Stimulated activated naive CD8-positive, alpha-beta T cell treated with anti-CD3 and anti-CD28 coated beads, Interleukin-15, amount 100 ng/mL, for 72 hours (primary cell): Measurements from ENCODE around the gene RUFY1.
"Not testable (repeated sequence)": the region's sequence is repeated elsewhere in the genome, so short reads cannot be mapped to it uniquely, and the experiment has no call there.

Experiments
- ATAC-seq: fragments of 150-1000 bp; cut with Tn5 transposase; 2 replicates; pipeline ENCODE4 v1.10.0; 2021; ENCODE audit warnings: mild to moderate bottlenecking, moderate library complexity
- DNase-seq, 2 donors: peaks; one replicate each; pipeline ENCODE4 v3.0.0; 2021 to 2022
- H3K27ac Mint-ChIP-seq, 2 donors: one replicate each; pipeline ENCODE4 v1.8.0; 2022; ENCODE audit warnings: mild to moderate bottlenecking in 2 of 2, mixed read lengths in 2 of 2, moderate library complexity in 2 of 2
- H3K27me3 Mint-ChIP-seq: one replicate; pipeline ENCODE4 v1.8.0; 2022; ENCODE audit warnings: mixed read lengths
- H3K4me1 Mint-ChIP-seq: one replicate; pipeline ENCODE4 v1.8.0; 2022; ENCODE audit warnings: mild to moderate bottlenecking, mixed read lengths
- H3K4me3 Mint-ChIP-seq, 2 donors: one replicate each; pipeline ENCODE4 v1.8.0; 2022; ENCODE audit warnings: mild to moderate bottlenecking in 2 of 2, mixed read lengths in 2 of 2, moderate library complexity in 1 of 2
- H3K9me3 Mint-ChIP-seq, 2 donors: one replicate each; pipeline ENCODE4 v1.8.0; 2022; ENCODE audit warnings: mixed read lengths in 2 of 2

RUFY1 gene, protein sequence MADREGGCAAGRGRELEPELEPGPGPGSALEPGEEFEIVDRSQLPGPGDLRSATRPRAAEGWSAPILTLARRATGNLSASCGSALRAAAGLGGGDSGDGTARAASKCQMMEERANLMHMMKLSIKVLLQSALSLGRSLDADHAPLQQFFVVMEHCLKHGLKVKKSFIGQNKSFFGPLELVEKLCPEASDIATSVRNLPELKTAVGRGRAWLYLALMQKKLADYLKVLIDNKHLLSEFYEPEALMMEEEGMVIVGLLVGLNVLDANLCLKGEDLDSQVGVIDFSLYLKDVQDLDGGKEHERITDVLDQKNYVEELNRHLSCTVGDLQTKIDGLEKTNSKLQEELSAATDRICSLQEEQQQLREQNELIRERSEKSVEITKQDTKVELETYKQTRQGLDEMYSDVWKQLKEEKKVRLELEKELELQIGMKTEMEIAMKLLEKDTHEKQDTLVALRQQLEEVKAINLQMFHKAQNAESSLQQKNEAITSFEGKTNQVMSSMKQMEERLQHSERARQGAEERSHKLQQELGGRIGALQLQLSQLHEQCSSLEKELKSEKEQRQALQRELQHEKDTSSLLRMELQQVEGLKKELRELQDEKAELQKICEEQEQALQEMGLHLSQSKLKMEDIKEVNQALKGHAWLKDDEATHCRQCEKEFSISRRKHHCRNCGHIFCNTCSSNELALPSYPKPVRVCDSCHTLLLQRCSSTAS

DNA sequence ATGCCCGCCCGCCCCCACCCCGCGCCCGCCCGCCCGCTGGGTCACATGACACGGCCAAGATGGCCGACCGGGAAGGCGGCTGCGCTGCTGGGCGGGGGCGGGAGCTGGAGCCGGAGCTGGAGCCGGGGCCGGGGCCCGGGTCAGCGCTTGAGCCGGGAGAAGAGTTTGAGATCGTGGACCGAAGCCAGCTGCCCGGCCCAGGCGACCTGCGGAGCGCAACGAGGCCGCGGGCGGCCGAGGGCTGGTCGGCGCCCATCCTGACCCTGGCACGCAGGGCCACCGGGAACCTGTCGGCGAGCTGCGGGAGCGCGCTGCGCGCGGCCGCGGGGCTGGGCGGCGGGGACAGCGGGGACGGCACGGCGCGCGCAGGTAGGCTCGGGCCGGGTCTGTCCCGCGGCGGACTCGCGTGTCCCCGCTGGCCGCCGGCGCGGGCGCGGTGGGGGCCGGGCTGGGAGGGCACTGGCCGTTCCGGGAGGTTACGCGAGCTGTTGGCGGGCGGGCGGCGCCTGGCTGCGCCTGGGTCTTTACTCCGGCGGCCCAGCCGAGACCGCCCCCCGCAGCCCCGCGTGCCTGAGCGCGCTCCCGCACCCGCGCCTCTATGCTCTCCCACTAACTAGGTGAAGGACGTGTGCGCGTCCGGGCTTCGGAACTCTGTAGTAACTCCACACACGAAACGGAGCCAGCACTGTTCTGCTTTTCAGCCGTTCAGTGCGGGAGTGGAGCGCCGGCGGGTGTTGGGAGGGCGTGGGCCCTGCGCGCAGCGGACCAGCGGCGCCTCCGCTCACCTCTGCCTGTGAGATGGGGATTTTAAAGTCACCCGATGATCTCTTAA, at the start of gene RUFY1:
Gene RUFY1 (plus strand): TSS at position 44 of the 832 bp plus-strand sequence. CDS start 16 bp downstream, at position 60.
- ATAC-seq: peak; percentile 92
- Mint-ChIP-seq H3K9me3 (no peaks in the 10 kb centered on the region), H3K27me3 (no peaks in the 10 kb centered on the region), H3K4me1 (peaks cover 41% of the 10 kb centered on the region), H3K27ac (peak within 1 kb of the TSS; percentile 99 to 100), H3K4me3 (peak within 1 kb of the TSS; percentile 97 to 98)
- DNase-seq: peak; percentile 82 to 83

DNA sequence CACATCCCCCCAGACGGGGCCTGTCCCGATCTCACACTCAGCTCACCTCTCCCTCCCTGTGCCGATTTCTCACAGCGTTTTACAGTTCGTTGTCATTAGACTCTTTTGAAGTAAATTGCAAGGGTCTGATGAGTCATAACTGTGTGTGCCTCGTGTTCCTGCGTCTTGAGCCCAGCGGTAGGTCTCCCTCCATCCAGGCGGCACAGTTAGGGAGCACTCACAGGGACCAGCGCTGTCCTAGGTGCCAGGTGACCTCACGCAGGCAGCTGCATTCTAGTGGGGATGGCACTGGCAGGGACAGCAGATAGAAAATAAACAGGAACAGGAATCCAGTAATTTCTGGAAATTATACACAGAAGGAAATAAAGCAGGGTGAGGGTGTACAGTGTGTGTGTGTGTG, 48.4 kb upstream of the RUFY1 start:
- not testable (repeated sequence) for H3K27me3 Mint-ChIP-seq

DNA sequence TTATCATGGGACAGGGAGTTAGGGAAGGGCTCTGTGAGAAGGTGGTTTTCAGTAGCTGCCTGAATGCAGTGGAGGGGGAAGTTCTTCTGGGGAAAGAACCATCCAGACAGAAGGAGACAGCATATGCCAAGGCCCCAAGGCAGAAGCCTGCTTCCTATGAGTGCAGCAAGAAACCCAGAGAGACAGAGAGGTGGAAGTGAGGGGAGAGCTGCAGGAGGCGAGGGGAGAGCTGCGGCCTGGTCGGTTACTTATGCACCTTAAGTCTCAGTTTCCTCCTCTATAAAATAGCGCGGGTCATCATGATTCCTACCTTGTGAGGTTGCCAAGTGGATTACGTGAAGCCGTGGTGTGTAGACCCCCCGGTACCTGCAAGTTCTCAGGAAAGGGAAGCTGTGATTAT, 47.9 kb upstream of the RUFY1 start:
- H3K4me3 Mint-ChIP-seq, H3K27me3 Mint-ChIP-seq, H3K9me3 Mint-ChIP-seq, H3K4me1 Mint-ChIP-seq, H3K27ac Mint-ChIP-seq, ATAC-seq, DNase-seq: not testable (repeated sequence)

More for the DNA sequence above, 48.4 kb upstream of the RUFY1 start:
- H3K4me1 Mint-ChIP-seq, H3K27ac Mint-ChIP-seq, DNase-seq, H3K4me3 Mint-ChIP-seq, H3K9me3 Mint-ChIP-seq, ATAC-seq: not testable (repeated sequence)

DNA sequence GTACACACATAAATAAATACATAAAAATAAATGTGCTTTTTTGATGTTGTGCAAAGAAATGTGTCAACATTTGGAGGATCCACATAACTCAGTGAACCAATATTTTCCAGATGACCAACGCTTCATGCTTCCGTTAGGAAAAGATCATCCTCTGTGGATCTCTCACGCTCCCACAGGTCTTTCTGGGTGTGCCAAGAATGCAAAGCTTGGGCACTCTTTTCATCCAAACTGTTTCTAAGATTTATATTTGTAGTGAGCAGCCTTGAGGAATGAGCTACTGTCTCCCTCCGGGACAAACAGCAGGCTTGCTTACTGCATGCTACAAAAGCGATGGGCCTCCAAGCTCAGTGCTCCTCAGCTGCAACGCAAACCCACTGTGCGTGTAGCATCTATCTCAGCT, 46.2 kb upstream of the RUFY1 start:
- no peak for ATAC-seq
- H3K27ac Mint-ChIP-seq: no peak overlapping the region
- no peak overlapping the region for H3K4me3 Mint-ChIP-seq
- H3K9me3 Mint-ChIP-seq: no peaks in the 10 kb centered on the region
- peaks cover 5% of the 10 kb centered on the region for H3K4me1 Mint-ChIP-seq
- no peak for DNase-seq
- H3K27me3 Mint-ChIP-seq: no peaks in the 10 kb centered on the region

DNA sequence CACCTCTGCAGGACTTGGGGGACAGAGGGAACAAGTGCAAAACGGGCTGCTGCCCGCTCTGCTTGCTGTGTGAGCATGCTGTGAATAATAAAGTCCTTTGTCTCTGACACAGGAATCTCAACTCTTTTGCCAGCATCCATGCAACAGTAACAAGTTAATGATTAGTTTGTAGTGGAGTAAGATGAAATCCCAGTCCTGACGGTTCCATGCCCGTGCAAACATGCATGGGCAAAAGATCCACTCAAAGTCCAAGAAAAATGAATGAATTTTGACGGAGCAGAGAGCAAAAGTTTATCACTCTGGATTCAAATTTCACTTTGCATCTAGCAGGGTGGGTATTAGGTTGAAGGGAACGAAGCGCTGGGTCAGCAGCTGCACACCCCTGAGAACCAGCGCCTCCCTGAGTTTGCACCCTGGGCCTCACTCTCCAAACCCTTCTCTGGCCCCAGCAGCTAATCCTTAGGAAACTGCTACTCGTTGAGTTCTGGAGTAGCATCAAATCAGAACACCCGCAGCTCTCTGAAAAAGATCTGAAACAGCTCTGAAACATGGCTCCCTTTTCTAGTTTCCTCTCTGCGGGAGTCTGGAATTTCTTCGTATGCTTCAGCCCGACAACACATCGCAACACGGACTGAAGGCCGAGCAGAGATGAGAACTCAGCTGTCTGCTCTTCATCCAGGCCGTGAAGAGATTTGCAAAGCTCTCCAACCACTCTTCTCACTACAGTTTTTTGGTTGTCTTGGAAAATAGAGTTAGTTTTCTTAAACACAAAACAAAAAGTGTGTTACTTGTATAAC, 45.6 kb upstream of the RUFY1 start:
- DNase-seq: no peak
- no peak for ATAC-seq

DNA sequence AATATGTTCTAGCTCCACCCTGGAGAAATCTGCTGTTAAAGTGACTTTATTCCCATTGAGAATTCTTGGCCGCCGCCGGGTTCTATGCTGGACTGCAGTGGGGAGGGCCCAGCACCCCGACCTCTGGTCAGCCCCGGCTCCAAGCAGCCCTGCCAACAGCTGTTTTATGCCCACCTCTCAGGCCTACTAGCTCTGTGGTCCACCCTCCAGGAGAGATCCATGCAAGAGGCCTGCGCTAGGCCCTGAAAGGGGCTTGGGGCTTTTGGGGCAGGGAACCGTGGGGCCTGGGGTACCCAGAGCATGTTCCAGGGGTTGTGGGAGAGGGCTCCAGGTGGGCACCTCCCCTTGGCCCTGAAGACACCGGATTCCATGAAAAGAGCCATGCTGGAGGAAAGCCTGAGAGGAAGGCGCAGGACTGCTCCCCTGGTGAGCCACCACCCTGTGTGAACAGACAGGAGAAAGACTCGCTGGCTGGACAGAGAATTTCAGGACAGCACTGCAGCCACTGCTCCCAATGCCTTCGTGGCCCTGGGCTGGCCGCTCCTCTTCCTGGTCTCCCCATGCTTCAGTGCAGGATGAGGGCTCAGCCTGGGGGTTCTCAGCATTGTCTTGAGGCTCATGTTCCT, 44.6 kb upstream of the RUFY1 start:
- Mint-ChIP-seq H3K4me3 (no peak overlapping the region), H3K27ac (no peak overlapping the region), H3K9me3 (no peaks in the 10 kb centered on the region), H3K4me1 (peaks cover 7% of the 10 kb centered on the region), H3K27me3 (no peaks in the 10 kb centered on the region)
- ATAC-seq: no peak
- DNase-seq: no peak

More for the DNA sequence above, 45.6 kb upstream of the RUFY1 start:
- Mint-ChIP-seq H3K27ac (no peak overlapping the region), H3K4me3 (no peak overlapping the region), H3K4me1 (peaks cover 7% of the 10 kb centered on the region), H3K9me3 (no peaks in the 10 kb centered on the region), H3K27me3 (no peaks in the 10 kb centered on the region)

DNA sequence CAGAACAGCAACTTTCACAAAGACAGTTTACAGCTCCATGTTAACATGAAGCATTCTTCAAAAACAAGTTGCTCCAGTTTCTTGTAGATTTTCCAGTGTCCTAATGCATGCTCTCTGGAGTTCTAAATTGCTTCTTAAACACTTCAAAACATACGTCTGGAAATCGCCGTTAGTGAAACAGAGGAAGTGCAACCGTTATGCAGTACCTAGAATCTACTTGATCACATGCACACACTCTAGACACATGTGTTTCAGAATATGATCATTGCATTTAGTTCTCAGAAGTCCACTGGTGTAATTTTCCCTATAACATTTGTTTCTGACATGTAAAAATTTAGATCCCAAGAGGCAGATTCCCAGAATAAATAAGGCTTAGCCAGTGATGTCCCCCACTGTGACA, 41.1 kb upstream of the RUFY1 start:
- ATAC-seq (no peak), DNase-seq (no peak)
- Mint-ChIP-seq H3K27ac (no peak overlapping the region), H3K4me1 (peaks cover 7% of the 10 kb centered on the region), H3K27me3 (no peaks in the 10 kb centered on the region), H3K4me3 (no peak overlapping the region), H3K9me3 (no peaks in the 10 kb centered on the region)

DNA sequence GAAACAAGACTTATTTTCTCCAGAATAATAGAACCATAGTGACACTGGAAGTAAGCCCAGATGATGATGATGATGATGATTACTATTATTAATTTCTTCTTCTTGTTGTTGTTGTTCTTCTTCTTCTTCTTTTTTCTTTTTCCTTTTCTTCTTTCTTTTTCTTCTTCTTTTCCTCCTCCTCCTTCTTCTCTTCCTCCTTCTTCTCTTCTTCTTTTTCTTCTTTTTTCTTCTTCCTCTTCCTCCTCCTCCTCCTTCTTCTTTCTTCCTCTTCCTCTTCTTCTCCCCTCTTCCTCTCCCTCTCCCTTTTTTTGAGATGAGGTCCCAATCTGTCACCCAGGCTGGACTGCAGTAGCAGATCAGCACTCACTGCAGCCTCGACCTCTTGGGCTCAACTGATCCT, 40.5 kb upstream of the RUFY1 start:
- Mint-ChIP-seq H3K9me3 (no peaks in the 10 kb centered on the region), H3K4me1 (peaks cover 7% of the 10 kb centered on the region), H3K4me3 (no peak overlapping the region), H3K27me3 (no peaks in the 10 kb centered on the region), H3K27ac (no peak overlapping the region)
- ATAC-seq: no peak
- DNase-seq: no peak

DNA sequence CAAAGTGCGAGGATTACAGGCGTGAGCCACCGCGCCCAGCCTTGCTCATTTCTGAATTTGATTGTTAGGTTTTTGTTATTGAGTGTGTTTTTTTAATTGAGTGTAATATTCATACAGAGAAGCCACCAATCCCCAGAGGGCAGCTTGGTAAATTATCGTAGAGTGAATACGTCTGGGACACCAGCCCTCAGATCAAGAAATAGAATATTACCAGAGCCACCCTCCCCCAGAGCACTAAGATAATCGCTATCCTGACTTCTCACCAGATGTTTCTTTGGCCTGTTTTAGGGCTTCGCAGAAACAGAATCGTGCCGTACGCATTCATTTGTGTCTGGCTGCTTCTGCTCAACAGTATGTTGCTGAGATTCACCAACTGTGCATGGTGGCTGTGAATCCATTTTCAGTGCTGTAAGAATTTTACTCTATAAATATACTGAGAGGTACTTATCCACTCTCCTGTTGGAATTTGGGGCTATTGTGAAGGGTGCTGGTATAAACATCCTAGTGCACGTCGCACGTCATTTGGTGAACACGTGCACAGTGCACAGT, 37.8 kb upstream of the RUFY1 start:
- no peak for ATAC-seq

DNA sequence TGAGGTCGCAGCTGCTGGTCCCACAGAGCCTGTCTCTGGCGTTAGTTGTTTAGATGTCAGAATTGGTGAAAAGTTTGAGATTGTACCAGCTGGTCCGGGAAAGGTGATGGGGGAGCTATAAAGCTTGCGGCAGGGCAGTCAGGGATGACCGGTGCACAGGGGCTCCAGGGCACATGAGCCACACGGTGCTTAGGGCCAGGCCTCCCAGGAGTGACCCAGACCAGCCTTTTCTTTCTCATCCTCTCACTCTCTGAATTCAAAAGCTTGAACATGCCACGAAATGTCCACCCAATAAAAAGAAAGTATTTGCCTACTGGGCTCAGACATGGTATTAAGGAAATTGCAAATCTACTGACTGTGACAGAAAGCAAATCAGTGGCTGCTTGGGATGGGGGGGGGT, 34.9 kb upstream of the RUFY1 start:
- ATAC-seq, H3K4me3 Mint-ChIP-seq, H3K9me3 Mint-ChIP-seq: not testable (repeated sequence)

More for the DNA sequence above, 37.8 kb upstream of the RUFY1 start:
- H3K4me1 Mint-ChIP-seq: peaks cover 7% of the 10 kb centered on the region
- DNase-seq: no peak
- no peaks in the 10 kb centered on the region for H3K27me3 Mint-ChIP-seq
- no peak overlapping the region for H3K27ac Mint-ChIP-seq
- H3K4me3 Mint-ChIP-seq: no peak overlapping the region
- no peaks in the 10 kb centered on the region for H3K9me3 Mint-ChIP-seq

DNA sequence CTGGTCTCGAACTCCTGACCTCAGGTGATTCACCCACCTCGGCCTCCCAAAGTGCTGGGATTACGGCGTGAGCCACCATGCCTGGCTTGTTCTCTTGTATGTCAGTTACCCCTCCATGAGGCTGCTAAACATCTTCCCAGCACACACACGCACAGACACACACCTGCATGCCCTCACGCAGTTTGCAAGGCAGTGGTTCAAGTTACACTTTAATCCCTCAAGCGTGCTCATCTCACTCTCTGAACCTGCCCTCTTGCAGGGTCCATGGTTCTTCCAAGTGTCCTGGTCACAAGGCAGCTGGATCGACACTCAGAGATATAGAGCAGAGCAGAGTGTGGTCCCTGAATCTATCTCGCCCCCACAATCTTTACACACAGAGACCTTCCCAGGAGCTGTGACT, 34.1 kb upstream of the RUFY1 start:
- ATAC-seq: no peak
- Mint-ChIP-seq H3K4me3 (no peak overlapping the region), H3K27me3 (no peaks in the 10 kb centered on the region), H3K27ac (no peak overlapping the region), H3K9me3 (peaks cover 0 to 5% of the 10 kb centered on the region in 2 donors), H3K4me1 (no peaks in the 10 kb centered on the region)
- DNase-seq: no peak

More for the DNA sequence above, 34.9 kb upstream of the RUFY1 start:
- H3K4me1 Mint-ChIP-seq, DNase-seq, H3K27ac Mint-ChIP-seq, H3K27me3 Mint-ChIP-seq: not testable (repeated sequence)

DNA sequence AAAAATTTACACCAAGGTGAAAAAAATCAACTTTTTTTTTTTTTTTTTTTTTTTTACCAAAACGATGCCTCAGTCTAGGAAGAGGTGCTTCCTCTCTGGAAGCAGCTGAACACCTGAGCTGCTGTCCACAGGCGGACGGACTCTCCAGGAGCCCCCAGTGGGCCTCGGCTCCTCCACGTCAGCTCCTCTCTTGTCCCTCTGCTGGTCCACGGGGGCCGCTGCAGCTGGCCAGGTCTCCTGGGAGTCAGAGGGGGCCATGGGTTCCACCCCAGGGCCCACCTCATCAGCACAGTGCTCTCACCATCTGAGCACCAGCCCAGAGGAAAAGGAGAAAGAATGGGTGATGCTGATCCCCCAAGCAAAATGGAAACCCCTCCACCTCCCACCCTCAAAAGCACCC, 32.6 kb upstream of the RUFY1 start:
- H3K4me3 Mint-ChIP-seq, DNase-seq, H3K27me3 Mint-ChIP-seq, H3K4me1 Mint-ChIP-seq, H3K9me3 Mint-ChIP-seq, ATAC-seq, H3K27ac Mint-ChIP-seq: not testable (repeated sequence)

DNA sequence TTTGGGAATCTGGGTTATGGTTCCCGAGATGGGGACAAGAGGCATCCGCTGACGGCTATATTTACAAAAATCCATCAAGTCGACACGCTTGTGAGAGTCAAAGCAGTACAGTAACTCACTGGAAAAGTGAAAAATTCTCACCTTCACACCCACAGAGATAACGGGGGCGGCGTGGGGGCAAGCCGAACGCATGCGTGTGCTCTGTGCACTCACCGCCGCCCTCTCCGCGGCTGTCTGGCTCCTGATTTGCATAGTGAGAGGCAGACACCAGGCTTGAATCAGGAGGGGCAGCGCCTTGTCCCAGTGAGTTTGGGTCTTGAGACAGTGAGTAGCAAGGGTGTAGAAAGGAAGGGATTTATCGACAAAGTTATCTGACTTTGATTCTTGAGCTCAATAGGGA, 32.0 kb upstream of the RUFY1 start:
- not testable (repeated sequence) for H3K4me1 Mint-ChIP-seq, H3K4me3 Mint-ChIP-seq, ATAC-seq, H3K27ac Mint-ChIP-seq, H3K27me3 Mint-ChIP-seq, H3K9me3 Mint-ChIP-seq, DNase-seq

DNA sequence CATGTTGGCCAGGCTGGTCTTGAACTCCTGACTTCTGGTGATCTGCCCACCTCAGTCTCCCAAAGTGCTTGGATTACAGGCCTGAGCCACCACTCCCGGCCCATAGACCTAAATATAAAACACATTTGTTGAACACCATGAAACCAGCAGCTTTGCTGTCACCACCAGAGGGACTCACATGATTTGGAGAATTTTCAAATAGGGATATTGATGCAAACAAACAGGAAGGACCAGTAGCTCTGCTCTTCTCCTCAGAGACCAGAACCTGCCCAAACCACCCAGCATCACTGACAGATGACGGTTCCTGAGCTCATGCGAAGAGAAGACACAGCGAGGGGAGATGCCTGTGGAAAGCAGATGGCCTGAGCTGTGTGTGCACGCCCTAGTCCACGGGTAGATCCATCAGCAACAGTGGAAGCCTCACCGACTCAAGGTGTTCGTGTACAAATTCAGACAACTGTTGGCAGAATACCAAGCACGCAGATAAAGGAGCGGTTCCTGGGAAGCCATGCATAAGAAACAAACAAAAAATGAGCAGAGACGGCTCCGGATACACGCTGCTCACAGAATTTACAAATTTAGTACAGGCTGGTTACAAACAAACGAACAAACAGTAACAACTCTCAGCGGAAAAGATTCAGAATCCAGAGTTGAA, 30.8 kb upstream of the RUFY1 start:
- not testable (repeated sequence) for H3K4me3 Mint-ChIP-seq, H3K9me3 Mint-ChIP-seq, ATAC-seq, H3K27ac Mint-ChIP-seq, H3K4me1 Mint-ChIP-seq, DNase-seq, H3K27me3 Mint-ChIP-seq
